MCF 10A (cell line): ENCODE results near the gene TSR3. TPM values are rescaled to one million over a fixed set of nuclear protein-coding genes. Genes with fewer than 3 reads are reported as not detected.

ENCODE experiments used
- BruUV-seq: library from RNA; stranded (reverse); fragments of 400-500 nt; replicated peaks from 2 replicates; lab custom pipeline; 2021; lab: Mats Ljungman, UMichigan
- CTCF ChIA-PET: fragments of 300-600 bp; sonication (Branson Sonifier 250); formaldehyde crosslinking; extraction: SDS; loops from one replicate; lab custom pipeline; 2021; ENCODE audit warnings: antibody characterized with exemption, inconsistent platforms; lab: Yijun Ruan, JAX
- POLR2A ChIA-PET: fragments of 300-600, 350-650 bp; sonication (Branson Sonifier 250); formaldehyde crosslinking; extraction: SDS; loops from one replicate; lab custom pipeline; 2020; ENCODE audit warnings: antibody characterized with exemption, inconsistent platforms; lab: Yijun Ruan, JAX
- DNase-seq: peaks from one replicate; pipeline ENCODE4 v3.0.0-alpha.2; 2018; ENCODE audit not compliant: unreplicated experiment
- H3K27ac Mint-ChIP-seq: one replicate; pipeline ENCODE4 v1.8.0; 2022; ENCODE audit warnings: mild to moderate bottlenecking, low read depth, mixed read lengths; ENCODE audit not compliant: unreplicated experiment
- H3K27me3 Mint-ChIP-seq: one replicate; pipeline ENCODE4 v1.8.0; 2022; ENCODE audit warnings: mixed read lengths; ENCODE audit not compliant: insufficient read depth, unreplicated experiment
- H3K36me3 Mint-ChIP-seq: one replicate; pipeline ENCODE4 v1.8.0; 2022; ENCODE audit warnings: mild to moderate bottlenecking, moderate library complexity, mixed read lengths; ENCODE audit not compliant: insufficient read depth, unreplicated experiment
- H3K4me1 Mint-ChIP-seq: one replicate; pipeline ENCODE4 v1.8.0; 2022; ENCODE audit warnings: mixed read lengths; ENCODE audit not compliant: insufficient read depth, unreplicated experiment
- H3K4me3 Mint-ChIP-seq: one replicate; pipeline ENCODE4 v1.8.0; 2022; ENCODE audit warnings: mild to moderate bottlenecking, moderate library complexity, mixed read lengths; ENCODE audit not compliant: unreplicated experiment
- H3K9me3 Mint-ChIP-seq: one replicate; pipeline ENCODE4 v1.8.0; 2022; ENCODE audit warnings: mixed read lengths; ENCODE audit not compliant: unreplicated experiment
- CTCF ChIP-seq: fragments of 200-600 bp; IDR thresholded peaks from one replicate; pipeline ENCODE4 v1.8.0; 2022; ENCODE audit warnings: antibody characterized with exemption, mild to moderate bottlenecking; ENCODE audit not compliant: unreplicated experiment
- intact Hi-C: fragments of 100-400 bp; cut with micrococcal nuclease; formaldehyde crosslinking; loops from 2 replicates; pipeline ENCODE4 v1.14.1; 2022
- total RNA-seq: library from RNA; stranded (reverse); gene quantifications from 2 replicates; pipeline ENCODE4 v1.2.3, GENCODE V29; 2022

The TSR3 gene
- total RNA-seq, 1 experiment from 2014 or later = 49.6 TPM

GRCh38 chr16:1335211-1335971, 16.3 kb downstream of the TSR3 start:
- peaks cover 13% of the 10 kb centered on the region for H3K27me3 Mint-ChIP-seq
- no peak for DNase-seq
- no peak overlapping the region for H3K4me3 Mint-ChIP-seq
- no TSS peak for BruUV-seq
- no peak for TF ChIP-seq CTCF
- POLR2A ChIA-PET = no interaction called here
- no peak overlapping the region for H3K27ac Mint-ChIP-seq
- no peaks in the 10 kb centered on the region for H3K36me3 Mint-ChIP-seq
- H3K4me1 Mint-ChIP-seq = no peaks in the 10 kb centered on the region
- CTCF ChIA-PET = no interaction called here
- no peaks in the 10 kb centered on the region for H3K9me3 Mint-ChIP-seq
- intact Hi-C loops = no loop called here

- CTCF ChIA-PET = no interaction called here
- POLR2A ChIA-PET = no interaction called here
- Mint-ChIP-seq H3K4me1 (no peaks in the 10 kb centered on the region), H3K4me3 (no peak overlapping the region), H3K9me3 (no peaks in the 10 kb centered on the region), H3K27ac (no peak overlapping the region), H3K27me3 (peaks cover 13% of the 10 kb centered on the region), H3K36me3 (no peaks in the 10 kb centered on the region)
- TF ChIP-seq CTCF = no peak
- DNase-seq = no peak
- no TSS peak for BruUV-seq
- intact Hi-C loops = no loop called here
Observed at GRCh38 chr16:1334739-1335138, 16.9 kb downstream of the TSR3 start.

- peaks cover 13% of the 10 kb centered on the region for H3K27me3 Mint-ChIP-seq
- CTCF ChIA-PET = no interaction called here
Observed at GRCh38 chr16:1333854-1334700, 17.6 kb downstream of the TSR3 start.

More at GRCh38 chr16:1333854-1334700, 17.6 kb downstream of the TSR3 start:
- Mint-ChIP-seq H3K4me1 (no peaks in the 10 kb centered on the region), H3K36me3 (no peaks in the 10 kb centered on the region), H3K27ac (no peak overlapping the region), H3K4me3 (no peak overlapping the region), H3K9me3 (no peaks in the 10 kb centered on the region)
- TF ChIP-seq CTCF = no peak
- intact Hi-C loops = no loop called here
- no peak for DNase-seq
- no TSS peak for BruUV-seq
- POLR2A ChIA-PET = no interaction called here
